GM23338 (cell line): ENCODE results near the gene PKD1L1.

Source experiments
- ZNF331 ChIP-seq: fragments of 250-450 bp; sonication (Bioruptor Pico); IDR thresholded peaks from 2 replicates; pipeline ENCODE4 v1.5.0; 2020; ENCODE audit warnings: low read depth, mild to moderate bottlenecking, moderate library complexity
- TF ChIP-seq, protein P1 (sequence below), 2 experiments: fragments of 200-600 bp in 1 of 2; sonication (generic) in 1 of 2; conservative IDR thresholded peaks; 2 replicates each; pipeline versions ENCODE4 v1.5.1 to v1.6.1; 2016 to 2017; ENCODE audit warnings: antibody characterized with exemption in 2 of 2, low read depth in 2 of 2, mild to moderate bottlenecking in 2 of 2, moderate library complexity in 1 of 2

DNA sequence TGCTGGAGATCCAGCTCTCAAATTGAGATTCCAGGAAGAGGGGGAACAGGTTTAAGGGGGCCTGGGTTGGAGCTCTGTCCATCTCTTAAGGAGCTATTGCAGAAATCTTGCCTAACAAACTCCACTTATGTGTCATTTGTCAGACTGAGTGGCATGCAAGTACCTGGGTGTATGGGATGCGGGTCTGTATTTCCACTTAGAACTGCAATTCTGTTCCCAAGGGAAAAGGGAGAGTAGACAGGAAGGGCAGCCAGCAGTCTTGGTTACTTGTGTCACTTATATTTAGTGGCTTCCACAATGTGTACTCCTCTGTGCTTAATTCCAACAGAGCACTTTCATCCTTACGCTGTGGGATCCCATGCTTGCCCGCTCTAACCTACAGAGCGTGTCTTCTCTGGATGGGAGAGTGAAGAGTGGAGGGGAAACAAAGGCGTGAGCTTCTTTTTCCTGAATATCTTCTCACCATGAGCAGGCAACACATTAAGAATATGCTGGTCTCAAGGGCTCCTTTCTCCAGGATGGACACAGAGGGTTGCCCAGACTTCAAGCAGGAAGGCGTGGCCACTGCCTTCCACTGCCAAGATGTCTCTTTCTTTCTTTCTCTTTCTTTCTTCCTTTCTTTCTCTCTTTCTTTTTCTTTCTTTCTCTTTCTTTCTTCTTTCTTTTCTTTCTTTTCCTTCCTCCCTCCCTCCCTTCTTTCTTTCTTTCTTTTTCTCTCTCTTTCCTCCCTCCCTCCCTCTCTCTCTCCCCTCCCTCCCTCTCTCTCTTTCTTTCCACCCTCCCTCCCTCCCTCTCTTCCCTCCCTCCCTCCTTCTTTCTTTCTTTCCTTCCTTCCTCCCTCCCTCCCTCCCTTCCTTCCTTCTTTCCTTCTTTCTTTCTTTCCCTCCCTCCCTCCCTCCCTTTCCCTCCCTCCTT is 212.6 kb downstream of the PKD1L1 start:
- TF ChIP-seq, protein P1, sequence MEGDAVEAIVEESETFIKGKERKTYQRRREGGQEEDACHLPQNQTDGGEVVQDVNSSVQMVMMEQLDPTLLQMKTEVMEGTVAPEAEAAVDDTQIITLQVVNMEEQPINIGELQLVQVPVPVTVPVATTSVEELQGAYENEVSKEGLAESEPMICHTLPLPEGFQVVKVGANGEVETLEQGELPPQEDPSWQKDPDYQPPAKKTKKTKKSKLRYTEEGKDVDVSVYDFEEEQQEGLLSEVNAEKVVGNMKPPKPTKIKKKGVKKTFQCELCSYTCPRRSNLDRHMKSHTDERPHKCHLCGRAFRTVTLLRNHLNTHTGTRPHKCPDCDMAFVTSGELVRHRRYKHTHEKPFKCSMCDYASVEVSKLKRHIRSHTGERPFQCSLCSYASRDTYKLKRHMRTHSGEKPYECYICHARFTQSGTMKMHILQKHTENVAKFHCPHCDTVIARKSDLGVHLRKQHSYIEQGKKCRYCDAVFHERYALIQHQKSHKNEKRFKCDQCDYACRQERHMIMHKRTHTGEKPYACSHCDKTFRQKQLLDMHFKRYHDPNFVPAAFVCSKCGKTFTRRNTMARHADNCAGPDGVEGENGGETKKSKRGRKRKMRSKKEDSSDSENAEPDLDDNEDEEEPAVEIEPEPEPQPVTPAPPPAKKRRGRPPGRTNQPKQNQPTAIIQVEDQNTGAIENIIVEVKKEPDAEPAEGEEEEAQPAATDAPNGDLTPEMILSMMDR (conservative IDR thresholded peaks at IDR 0.05; ENCODE audit: low read depth in 2 of 2) = no peak
- TF ChIP-seq ZNF331 = no peak
